NCI-H1048 (cell line): ENCODE data around the gene EFR3B.
A peak's percentile ranks its signal among the peaks of the same experiment; 100 is the strongest.
"Not testable (repeated sequence)": the region's sequence is repeated elsewhere in the genome, so short reads cannot be mapped to it uniquely, and the experiment has no call there.

Experiments
- DNase-seq: peaks from one replicate; lab custom pipeline; 2025; lab: John Stamatoyannopoulos, UW

Gene EFR3B

DNA sequence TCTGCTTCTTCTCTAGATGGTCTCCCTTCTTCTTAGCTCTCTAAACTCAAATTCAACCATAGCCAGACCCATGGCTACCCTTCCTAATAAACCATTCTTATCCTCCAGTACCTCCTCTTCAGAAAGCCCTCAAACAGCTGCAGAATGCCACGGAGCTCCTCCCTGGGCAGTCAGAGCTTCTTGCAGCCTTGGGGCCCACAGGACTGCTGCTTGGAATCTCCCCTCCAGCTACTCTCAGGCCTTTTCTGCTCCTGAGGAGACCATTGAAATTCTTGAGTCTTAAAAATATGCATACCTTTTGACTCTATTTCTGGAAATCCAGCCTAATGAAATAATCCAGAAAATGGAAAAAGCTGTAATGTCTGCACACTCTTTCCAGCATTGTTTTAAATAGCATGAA lies 30.7 kb downstream of the EFR3B start:
- no peak for DNase-seq

DNA sequence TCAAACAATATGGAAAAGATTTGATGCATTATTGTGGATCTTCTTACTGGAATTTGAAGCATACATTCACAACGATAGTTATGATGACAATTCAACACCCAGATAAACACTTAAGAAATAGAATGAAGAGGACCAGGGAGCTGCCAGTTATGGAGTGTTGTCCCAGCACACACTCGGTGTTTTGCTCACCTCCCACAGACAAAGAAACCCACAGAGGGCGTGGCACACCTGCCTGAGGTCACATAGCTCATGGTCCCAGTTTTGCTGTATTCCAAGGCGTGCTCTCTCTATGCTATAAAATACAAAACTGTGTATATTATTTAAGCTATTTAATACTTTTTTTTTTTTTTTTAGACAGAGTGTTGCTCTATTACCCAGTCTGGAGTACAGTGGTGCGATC lies 31.1 kb downstream of the EFR3B start:
- DNase-seq: no peak

DNA sequence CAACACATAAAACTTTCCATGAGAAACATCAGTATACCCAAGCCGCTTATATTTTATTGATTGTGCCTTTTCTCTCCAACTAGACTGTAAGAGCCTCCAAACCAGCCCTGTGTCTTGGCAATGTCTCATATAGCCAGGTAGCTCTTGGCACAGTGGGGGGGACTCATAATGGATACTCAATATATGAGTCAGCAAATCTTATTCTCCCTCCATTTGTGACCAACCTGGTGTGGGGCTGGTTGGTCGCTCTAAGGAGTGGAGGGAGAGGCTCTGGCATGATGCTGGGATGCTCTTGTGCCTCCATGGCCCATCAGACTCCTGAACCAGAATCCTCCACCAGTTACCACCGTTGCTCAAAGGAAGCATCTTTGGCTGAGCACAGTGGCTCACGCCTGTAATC lies 32.0 kb downstream of the EFR3B start:
- DNase-seq: no peak

DNA sequence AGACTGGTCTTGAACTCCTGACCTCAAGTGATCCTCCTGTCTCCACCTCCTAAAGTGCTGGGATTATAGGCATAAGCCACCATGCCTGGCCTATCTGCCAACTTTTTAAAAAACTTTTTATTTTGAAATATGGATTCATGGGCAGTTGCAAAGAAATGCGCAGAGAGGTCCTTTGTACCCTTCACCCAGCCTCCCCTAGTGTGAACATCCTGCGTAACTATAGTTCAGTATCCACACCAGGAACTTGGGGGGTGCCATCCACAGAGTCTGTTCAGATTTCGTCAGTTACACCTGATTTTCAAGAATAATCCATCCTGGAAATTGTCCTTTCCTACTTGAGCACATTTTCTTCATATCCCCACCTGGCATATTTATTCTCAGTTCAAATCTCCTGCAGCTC lies 33.0 kb downstream of the EFR3B start:
- no peak for DNase-seq

DNA sequence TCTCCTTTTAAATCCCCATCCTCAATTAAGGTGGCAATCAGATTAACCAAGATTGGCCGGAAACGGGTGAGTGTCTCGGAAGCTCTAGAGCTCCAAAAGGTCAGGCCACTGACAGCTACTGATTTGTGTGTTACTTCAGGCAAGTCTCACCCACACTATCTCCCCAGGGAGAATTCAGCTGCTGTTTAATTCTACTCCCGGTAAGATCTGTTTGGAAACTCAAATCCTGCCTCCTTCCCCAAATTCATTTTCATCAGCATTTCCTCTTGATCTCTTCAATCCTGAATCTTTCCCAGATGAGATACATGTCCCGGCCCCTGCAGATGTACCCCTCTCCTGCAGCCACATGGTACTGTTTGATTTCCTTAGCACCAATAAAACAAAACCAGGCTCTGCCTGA lies 34.9 kb downstream of the EFR3B start:
- DNase-seq: no peak

DNA sequence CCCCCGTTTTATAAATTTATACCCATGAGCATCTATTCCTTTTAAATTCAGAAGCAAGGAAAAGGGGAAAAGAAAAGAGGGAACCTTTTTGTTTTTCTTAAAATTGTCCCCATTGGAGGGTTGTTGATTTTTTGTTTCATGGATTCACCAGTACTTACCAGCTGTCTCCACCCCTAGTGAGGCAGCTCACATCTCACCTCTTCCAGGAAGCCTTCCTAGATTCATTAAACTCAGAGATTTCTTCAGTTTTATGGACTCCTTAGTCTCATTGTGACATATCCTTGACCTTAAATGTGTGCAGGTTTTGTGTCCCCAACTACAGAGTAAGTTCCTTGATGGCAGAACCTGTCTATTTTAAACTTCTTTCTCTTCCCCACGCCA lies 35.9 kb downstream of the EFR3B start:
- no peak for DNase-seq

DNA sequence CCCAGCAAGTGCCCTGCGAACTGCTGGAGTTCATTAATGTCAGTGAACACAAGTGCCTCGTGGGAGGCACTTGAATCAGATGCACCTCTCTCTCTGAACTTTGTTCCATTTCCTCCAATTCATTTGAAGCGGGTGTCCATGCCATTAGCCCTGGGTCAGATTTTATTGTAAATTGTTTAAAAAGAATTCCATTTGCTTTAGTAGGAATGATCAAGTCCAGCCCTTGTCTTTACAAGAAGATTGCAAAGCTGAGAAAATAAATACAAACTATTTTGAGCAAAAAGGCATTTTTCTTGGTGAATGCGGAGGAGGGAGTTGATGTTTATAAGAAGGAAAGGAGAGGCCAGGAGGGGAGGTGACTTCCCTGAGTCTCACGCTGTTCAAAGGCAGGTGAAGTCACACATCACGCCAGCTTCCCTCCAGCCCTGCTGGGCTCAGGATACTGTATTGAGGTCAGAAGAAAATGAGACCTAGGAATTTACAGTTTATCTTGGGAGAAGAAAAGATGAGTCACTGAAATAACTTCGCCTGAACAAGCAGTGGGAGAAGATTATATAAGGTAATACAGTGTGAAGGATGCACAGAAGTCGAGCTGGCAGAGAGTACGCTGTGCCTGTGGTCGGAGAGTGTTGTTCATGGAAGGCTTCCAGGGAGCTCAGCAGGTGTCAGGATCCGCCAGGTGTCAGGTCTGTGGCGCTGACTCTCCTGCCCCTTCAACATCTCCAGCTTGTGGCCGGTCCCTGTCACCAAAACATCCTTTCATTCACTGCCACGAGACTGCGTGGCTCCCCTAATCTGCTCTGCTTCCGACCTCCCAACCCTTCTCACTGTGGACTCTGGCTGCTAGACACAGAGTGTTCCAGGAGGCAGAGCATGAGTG lies 36.5 kb downstream of the EFR3B start:
- DNase-seq: no peak

DNA sequence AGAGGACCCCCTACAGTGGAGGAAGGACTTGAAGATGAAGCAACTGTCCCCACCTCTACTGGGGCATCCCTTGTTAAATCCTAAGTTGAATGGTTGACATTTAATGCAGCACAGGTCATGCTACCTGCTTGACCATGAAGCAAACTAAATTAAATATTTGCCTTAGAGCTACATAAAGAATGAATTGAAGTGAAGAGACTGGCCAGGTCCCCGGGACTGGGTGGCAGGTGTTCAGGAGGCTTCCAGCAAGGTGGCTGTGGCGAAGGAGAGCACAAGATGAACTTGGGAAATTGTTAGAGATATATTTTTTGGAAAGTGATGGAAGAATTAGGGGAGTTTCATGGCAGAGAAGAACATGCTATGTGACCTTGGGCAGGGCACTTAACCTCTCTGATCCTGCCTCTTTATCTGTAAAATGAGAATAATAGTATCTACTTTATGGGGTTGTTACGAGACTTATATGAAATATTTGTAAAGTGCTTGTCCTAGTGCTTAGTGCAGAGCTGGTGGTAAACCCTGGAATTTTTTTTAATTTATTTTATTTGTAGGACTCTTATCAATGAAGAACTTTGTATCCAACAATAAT lies 37.3 kb downstream of the EFR3B start:
- DNase-seq: no peak

DNA sequence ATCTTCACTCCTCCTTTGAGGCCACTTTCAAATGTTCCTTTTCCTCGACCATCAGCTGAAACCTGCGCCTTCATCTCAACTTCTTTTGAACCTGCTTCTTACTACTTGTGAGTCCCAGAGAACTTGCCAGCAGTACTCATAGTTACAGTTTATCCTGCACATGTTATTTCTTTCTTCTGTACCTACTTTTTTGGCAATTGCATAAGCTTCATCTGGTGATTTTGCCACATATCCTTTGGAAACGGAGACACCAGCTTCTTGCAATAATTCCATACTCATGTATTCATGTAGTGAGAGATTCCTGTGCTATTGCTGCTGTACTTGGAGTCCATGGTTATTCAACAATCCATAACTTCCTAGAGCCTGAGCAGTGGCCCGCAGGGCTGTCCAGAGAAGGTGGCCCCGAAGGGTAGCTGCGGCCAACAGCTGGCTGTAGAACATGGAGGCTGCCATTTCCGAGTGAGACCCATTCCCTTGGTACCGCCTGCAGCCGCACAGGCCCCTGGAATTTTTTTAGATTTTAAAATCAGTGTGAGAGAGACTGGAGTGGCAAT lies 39.4 kb downstream of the EFR3B start:
- no peak for DNase-seq

DNA sequence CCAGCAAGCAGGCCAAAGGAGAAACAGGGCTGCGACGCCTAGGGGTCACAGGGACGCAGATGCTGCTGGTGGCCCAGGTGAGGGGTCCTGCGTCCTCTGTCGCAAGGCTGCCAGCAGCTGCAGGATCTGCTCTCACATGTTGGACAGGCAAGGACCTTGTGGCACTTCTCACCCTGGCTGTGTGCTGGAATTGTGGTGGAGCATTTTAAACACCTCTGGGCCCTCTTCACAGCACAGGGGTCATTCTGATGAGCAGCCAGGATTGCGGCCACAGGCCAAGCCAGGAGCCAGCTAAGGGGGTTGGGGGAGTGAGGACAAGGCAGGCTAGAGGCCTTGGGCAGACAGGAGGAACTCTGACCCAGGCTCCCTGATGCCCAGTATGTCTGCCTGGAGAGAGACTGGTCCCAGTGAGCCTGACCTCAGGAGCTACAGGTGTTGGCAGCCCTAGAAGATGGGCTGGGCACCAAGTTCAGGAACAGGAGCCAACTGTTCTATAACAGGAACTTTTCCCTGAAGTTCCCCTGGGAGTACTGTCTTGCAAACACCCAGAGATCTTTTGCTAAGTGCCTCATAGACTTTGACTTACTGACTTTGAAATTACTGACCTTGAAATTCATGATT lies 40.2 kb downstream of the EFR3B start:
- no peak for DNase-seq

DNA sequence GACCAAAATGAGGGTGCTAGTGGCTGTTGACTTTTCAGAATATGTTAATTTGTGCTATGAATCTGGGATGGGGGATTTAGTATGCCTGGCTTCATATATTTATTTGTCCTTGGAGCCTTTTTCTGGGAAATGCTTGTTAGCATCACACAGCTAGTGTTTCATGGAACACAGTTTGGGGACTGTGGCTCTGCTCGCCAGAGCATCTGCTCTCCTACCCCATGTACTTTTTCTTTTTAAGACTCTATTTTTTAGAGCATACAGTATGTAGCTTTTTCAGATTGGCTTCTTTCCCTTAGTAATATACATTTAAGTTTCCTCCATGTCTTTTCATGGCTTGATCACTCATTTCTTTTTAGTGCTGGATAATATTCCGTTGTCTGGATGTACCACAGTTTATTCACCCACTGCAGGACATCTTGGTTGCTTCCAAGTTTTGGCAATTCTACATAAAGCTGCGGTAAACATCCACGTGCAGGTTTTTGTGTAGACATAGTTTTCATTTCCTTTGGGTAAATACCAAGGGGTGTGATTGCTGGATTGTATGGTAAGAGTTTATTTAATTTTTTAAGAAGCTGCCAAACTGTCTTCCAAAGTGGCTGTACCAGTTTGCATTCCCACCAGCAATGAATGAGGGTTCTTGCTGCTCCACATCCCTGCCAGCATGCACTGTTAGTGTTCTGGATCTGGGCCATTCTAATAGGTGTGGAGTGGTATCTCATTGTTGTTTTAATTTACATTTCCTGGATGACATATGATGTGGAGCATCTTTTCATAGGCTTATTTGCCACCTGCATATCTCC lies 44.1 kb downstream of the EFR3B start:
- no peak for DNase-seq

DNA sequence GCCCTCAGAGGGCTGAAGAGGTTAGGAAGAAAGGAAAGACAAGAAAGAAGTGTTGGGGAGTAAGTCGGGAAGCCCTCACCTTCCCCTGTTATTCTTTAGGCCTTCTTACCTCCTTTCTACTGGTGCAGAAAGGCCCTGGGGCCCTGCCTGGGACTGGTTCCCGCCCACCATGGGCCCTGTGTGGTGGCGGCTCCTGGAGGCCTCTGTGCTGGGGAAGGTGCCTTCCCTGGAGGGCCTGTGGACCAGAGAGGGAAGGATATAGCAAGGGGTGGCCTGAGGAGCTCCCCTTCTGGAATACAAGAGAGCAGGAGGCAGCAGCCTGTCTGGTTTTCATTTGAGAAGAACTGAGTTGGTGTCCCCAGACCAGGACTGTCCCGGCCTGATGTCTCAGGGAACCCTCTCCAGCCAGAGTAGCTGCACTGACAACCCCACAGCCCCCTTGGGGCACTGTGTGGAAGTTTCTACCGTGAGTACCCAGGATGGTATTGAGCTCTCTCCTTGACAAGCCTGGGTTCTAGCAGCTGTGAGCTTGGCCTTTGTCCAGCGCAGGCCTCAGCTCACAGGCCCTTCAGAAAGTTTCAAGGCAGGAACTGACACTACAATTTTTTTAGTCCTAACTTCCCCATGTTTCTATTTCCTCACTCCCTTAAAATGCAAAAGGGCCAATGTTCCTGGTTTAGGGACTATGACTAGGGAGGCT lies 47.1 kb downstream of the EFR3B start:
- no peak for DNase-seq

DNA sequence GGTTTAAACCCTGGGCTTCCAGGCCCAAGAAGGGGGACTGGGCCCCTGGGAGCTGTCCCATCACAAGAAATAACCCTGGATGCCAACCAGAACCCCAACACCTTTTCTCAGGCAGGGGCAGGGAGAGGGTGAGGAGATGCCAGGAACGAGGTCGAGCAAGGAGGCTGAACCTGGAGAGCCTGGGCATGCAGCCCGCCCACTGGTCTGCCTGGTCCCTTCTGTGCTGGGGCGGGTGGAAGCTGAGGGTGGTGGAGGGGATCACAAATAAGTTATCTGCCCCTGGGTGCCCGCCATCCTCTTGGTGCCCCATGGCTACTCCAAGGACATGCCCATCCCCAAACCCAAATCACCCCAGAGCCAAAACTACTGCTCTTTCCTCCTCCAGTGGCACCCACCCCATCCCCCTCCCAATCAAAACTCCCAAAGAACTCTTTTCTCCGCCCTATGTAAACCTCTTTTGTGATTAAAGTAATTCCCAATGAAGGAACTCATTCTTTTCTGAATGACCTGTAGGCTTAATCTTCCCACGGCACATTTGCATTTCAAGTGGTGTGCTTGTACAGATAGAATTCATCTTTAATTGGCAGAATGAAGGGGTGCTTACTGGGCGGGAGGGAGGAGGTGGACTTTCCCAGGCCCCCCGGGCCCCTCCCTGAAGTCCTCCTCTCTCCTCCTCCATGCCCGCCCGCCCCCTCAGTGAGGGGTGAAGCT lies 47.9 kb downstream of the EFR3B start:
- peak; percentile 38 for DNase-seq

DNA sequence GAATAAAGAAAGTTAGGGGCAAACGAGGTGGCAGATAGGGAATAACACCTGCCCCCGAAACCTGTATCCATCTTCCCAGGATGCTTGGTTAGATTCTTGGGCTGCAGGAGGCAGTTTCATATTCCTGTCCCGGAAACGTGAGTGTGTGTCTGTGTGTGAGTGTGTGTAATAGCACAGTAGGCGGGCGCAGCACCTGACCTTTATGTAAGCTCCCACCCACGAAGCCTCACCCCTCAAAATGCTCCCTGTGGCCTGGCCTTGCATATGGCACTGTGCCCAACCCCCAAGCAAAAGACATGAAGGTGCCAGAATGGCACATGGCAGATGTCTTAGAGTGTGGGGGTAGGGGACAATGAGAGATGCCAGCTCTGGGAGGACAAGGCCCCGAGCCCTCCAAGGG lies 48.9 kb downstream of the EFR3B start:
- no peak for DNase-seq

DNA sequence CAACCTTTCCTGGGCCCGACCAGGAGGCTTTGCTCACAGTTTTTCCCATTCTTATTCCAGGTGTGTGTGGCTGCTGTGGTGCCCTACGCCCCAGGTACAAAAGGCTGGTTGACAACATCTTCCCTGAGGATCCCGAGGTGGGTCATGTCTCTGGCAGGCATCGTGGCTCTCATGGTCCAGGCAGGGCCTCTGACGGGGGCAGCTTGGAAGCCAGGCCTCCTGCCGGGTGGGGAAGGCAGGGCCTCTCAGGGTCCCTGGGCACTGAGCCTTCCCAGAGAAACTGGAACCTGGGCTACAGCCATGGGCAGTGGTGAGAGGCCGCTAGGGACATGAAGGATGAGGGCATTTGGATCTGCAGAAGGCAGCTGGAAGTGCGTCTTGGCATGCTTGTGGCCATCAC lies 49.4 kb downstream of the EFR3B start:
- no peak for DNase-seq

DNA sequence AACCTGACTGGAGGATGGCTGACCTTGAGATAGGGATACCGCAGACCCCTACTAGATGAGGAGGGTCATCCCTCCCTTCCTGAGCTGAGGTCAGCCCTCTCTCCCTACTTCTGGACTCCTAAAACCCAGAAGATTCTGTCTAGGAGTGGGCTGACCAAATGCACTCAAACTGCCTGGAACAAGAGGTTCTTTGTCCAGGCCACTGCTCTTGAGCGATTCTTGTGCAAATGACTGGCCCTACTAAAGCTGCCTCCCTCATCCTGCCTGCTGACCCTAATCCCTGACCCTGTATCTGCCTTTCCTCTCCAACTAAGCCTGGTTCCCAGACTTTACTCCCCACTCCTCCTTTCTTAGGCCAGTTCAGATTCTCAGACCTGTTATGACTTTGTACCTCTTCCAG lies 56.2 kb downstream of the EFR3B start:
- no peak for DNase-seq

DNA sequence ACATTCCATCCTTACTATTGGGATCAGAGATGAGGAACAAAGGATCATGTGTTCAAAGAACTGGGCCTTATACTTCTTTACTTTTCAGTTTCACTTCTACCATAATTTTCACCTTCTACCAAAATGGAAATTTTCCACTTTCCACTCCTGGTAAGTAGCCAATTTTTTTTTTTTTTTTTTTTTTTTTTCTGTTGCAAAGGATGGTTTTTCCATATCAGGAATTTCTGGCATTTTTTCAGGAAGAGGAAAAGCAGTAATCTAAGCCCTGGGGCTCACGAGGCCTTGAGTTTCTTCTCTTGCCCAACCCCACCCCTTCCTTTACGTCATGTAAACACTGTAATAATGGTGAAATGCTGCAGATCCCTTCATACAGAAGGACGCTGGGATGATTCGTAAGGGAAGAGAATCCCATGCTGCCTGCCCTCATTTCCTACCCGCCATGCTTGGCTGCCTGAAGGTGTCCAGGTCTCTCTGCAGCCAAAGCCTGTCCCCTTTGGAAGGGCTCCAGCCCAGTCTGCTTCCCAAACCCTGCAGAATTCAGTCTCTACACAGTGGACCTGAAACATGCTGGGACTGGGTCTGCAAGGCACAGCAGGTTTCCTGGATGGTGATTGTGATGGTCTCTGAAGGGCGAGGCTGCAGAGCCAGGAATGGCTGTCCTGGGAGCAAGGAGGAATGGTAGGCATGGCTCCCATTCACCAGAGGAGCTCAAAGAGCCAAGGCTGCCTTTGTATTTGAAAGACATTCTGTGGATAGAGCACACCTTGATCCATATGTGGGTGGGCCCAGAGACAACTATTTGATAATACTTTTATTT lies 57.0 kb downstream of the EFR3B start:
- peak; percentile 41 for DNase-seq

DNA sequence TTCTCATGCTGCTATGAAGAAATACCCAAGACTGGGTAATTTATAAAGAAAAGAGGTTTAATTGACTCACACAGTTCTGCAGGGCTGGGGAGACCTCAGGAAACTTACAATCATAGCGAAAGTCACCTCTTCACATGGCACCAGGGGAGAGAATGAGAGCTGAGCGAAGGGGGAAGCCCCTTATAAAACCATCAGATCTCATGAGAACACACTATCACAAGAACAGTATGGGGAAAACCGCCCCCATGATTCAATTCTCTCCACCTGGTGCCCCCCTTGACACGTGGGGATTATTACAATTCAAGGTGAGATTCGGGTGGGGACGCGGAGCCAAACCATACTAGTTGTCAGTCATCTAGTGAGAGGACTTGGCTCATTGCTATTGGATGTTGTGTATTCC lies 60.5 kb downstream of the EFR3B start:
- DNase-seq: not testable (repeated sequence)

DNA sequence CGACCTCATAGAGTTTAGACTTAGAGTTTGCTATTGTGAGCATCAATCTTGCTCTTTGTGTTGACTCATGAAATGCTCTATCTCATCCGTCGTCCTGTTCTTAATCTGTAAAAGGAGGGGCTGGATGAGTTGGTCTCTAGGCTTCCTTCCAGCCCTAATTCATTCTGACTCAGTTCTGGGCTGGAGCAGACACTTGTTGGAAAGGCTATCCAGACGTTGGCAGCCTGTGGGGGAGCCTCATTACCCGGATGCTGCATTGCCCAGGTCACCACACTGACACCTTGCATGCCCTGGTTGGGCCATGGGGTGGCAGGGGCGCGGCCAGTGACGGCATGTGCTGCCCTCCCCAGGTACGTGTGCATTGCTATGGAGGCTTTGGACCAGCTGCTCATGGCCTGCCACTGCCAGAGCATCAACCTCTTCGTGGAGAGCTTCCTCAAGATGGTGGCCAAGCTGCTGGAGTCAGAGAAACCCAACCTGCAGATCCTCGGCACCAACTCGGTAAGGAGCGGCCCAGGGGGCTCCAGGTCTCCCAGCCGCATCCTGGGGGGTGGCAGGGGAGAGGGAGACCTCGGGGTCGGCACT lies 61.5 kb downstream of the EFR3B start:
- DNase-seq: no peak

DNA sequence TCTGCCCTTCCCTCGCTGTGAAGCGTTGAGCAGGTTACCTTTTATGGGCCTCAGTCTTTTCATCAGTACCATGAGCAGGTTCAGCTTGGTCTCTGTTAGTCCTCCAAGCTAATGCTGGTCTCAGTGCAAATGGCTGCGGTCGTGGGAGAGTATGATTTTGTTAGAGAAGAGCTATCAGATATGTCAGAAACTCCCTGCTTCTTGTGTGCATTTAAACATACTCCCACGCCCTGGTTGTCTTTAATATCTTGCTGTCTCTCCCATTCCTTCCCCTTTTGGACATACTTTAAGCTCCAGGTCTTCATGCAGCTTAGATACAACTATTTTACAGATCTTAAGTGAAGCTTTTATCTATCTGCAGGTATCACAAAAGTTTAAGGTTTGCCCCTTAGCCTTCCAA lies 62.9 kb downstream of the EFR3B start:
- no peak for DNase-seq
